NCI-H2196 (cell line): ENCODE measurements around the gene NINJ1.

Experiments
- DNase-seq: peaks from one replicate; lab custom pipeline; 2025; ENCODE audit not compliant: unreplicated experiment; lab: John Stamatoyannopoulos, UW

Gene NINJ1

DNA sequence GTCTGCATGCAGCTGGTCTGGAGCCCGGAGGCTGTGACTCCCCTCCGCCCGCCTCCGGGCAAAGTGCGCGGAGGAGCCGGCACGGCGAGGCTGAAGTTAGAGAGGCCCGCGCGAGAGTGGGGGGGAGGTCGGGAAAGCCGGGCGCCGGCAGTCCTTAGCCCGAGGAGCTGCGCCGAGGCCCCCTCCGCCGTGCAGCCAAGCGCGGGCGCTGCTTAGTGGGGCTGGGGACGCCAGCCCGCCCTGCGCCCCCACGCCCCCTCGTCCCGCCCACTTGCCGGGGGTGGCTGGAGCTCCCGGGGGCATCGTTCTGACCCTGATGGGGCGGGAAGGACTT is 403 bp downstream of the NINJ1 start:
- peak; percentile 53 for DNase-seq

- peak; percentile 26 for DNase-seq
Measured at GRCh38 chr9:93132946-93133680, 938 bp downstream of the NINJ1 start.

- DNase-seq: peak; percentile 76
Measured at GRCh38 chr9:93132287-93132927, 1.6 kb downstream of the NINJ1 start.

- DNase-seq: no peak
Measured at GRCh38 chr9:93131599-93132286, 2.3 kb downstream of the NINJ1 start.

- no peak for DNase-seq
Measured at GRCh38 chr9:93130861-93131481, 3.1 kb downstream of the NINJ1 start.

GRCh38 chr9:93129691-93130500 is 4.2 kb downstream of the NINJ1 start:
- no peak for DNase-seq

DNA sequence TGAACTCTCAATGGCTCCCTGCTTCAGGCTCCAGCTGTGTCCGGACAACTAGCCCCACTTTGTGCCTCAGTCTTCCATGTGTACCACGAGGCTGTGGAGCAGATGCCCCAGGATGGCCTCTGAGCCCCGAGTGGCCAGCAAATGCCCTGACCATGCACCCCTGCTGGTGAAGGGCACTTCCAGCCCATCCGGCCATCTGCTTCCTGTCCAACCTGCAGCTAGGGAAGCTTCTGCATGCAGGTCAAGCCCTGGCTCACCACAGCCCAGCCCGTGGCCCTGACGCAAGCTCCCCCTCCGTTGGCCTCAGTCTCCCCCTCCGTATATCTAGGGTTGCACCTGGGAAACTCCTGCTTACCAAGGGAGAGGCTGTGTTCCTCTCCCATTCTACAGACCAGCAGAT is 4.8 kb downstream of the NINJ1 start:
- DNase-seq: no peak

GRCh38 chr9:93128715-93129224 is 5.3 kb downstream of the NINJ1 start:
- DNase-seq: no peak

- DNase-seq: no peak
Measured at GRCh38 chr9:93128011-93128714, 5.9 kb downstream of the NINJ1 start.

DNA sequence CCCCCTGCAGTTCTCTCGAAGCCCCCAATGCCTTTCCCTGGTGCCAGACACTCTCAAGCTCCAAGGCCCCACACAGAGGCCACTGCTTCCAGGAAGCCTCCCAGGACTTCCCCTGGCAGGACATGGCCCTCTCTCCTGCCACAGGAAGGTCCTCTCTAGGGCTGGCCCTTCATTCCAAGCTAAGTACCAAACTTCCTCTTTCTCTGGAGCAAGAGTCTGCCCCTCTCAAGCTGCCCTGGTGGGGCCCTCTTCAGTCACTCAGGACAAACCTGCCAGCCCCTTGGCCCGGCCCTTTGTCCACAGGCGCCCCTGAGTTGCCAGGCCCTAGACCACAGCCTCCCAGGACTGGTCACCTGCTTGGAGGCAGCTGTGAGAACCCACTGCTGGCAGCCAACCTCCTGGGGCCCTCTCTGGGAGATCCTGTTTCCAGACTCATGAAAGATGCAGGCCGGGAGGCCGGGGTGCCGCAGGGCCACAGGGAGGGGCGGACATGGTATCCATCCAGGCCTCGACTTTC is 6.6 kb downstream of the NINJ1 start:
- no peak for DNase-seq

- DNase-seq: no peak
Measured at GRCh38 chr9:93126825-93127368, 7.2 kb downstream of the NINJ1 start.

DNA sequence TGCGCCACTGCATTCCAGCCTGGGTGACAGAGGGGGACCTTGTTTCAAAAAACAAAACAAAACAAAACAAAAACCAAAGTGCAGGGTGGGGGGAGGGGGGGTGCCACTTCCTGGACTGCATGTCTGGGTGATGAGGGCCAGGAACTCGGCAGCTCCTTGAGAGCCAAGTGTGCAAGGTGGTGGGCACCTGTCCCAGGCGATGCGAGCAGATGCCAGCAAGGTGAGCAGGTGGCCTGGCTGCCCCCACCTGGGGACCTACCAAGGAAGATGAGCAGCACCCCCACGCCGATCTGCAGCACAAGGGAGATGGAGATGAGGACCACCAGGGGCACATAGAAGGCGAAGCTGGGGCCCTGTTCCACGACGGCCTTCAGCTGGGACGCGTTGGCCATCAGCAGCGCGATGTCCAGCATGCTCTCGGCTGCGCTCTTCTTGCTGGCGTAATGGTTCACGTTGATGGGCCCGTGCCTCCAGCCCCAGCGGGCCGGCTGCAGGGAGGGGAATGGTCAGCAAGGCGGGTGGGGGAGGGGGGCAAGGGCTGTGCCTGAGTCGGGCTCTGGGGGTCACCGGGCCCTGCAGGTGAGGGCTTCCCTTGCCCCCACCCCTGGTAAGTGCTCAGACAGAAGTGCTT is 7.8 kb downstream of the NINJ1 start:
- DNase-seq: no peak

GRCh38 chr9:93125331-93125894 is 8.6 kb downstream of the NINJ1 start:
- no peak for DNase-seq

DNA sequence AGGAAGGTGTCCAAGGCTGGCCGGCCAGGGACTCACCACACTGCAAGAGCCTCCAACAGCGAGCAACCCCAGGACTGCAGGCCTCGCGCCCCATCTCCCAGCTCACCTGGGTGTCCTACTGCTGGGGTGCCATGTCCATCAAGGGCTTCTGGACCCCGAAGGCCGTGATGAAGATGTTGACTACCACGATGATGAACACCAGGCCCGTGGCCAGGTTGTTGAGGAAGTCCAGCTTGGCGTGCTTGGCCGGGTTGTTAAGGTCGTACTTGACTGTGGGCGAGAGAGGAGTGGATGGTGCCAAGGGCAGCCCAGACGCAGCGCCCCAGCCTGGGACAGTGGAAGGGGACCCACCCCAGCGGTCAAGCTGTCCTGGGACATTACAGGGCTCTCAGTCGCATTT is 9.3 kb downstream of the NINJ1 start:
- no peak for DNase-seq

- no peak for DNase-seq
Measured at GRCh38 chr9:93123561-93124283, 10.3 kb downstream of the NINJ1 start.

- no peak for DNase-seq
Measured at GRCh38 chr9:93122721-93123221, 11.3 kb downstream of the NINJ1 start.

DNA sequence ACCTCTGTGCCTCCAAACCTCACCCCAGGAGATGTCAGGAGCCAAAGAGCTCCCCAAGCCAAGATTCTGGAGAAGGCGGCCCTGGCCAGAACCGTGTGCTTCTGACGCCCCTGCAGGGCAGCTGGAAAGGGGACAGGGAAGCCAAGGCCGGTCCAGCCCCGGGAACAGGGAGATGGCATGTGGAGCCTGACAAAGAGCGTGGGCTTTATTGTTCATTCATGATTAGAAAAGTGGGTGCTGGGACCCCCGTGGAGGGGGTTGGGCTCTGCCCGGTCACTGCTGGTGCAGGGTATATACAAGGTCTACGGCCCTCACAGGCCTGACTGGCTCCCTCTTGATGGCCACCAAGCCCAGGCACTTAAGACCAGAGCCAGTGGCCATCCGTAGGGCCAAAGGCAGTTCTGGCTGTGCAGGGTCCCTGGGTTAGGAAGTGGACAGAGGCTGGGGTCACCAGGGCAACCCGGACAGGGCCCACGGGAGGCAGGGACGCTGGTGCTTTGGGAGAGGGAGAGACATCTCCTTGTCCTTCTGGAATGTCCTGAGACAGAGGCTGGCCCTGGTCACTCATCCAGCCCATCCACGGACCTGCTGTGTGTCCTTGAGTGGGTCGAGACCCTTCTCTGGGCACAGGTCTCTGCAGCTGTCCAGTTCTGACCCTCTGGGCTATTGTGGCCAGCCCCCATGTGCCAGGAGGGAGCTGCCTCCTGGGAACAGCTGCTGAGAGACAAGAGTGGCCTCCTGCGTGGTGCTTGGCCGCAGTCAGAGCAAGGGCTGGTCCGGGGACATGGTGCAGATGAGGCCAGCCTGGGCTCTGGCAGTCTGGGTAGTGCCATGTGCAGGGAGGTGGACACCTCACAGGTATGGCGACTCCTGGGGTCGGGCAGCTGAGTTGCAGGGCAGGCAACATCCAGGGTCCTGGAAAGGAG is 12.5 kb downstream of the NINJ1 start:
- no peak for DNase-seq
